DOHH2 (cell line): ENCODE measurements around the gene LGR5.

Experiments used
- H3F3A ChIP-seq: fragments of 200-600 bp; sonication (generic), shearing (Covaris generic); 2 replicates; pipeline ENCODE4 v1.6.0; 2016; ENCODE audit warnings: antibody characterized with exemption, mild to moderate bottlenecking; ENCODE audit not compliant: control insufficient read depth, insufficient read depth
- H3K27ac ChIP-seq: fragments of 200-600 bp; sonication (generic); 2 replicates; pipeline ENCODE4 v1.5.1; 2014; ENCODE audit warnings: low read depth, mild to moderate bottlenecking, low read length, moderate library complexity
- H3K27me3 ChIP-seq: fragments of 200-600 bp; sonication (generic); 2 replicates; pipeline ENCODE4 v1.6.1; 2014; ENCODE audit warnings: mild to moderate bottlenecking, low read length, mixed read lengths; ENCODE audit not compliant: control insufficient read depth
- H3K36me3 ChIP-seq: fragments of 200-600 bp; sonication (generic); 2 replicates; pipeline ENCODE4 v1.6.1; 2014; ENCODE audit warnings: mild to moderate bottlenecking, low read length, moderate library complexity, mixed read lengths; ENCODE audit not compliant: control insufficient read depth
- H3K4me1 ChIP-seq: fragments of 200-600 bp; sonication (generic); 2 replicates; pipeline ENCODE4 v1.6.1; 2014; ENCODE audit warnings: mild to moderate bottlenecking, low read length, mixed read lengths; ENCODE audit not compliant: control insufficient read depth
- H3K4me2 ChIP-seq: fragments of 200-600 bp; sonication (generic); 2 replicates; pipeline ENCODE4 v1.6.0; 2014; ENCODE audit warnings: mild to moderate bottlenecking, low read length, moderate library complexity
- H3K4me3 ChIP-seq: fragments of 200-600 bp; sonication (generic); 2 replicates; pipeline ENCODE4 v1.5.1; 2014; ENCODE audit warnings: mild to moderate bottlenecking, low read length, mixed read lengths
- H3K79me2 ChIP-seq: fragments of 200-600 bp; sonication (generic); 2 replicates; pipeline ENCODE4 v1.6.1; 2014; ENCODE audit warnings: mild to moderate bottlenecking, low read length, mixed read lengths; ENCODE audit not compliant: control insufficient read depth
- H3K9me2 ChIP-seq: fragments of 200-600 bp; sonication (generic); replicated peaks from 2 replicates; pipeline ENCODE4 v1.6.1; 2014; ENCODE audit warnings: mild to moderate bottlenecking, low read length, mixed read lengths; ENCODE audit not compliant: control insufficient read depth
- H3K9me3 ChIP-seq: fragments of 200-600 bp; sonication (generic); 2 replicates; pipeline ENCODE4 v1.6.1; 2014; ENCODE audit warnings: antibody characterized with exemption, low read length, mixed read lengths; ENCODE audit not compliant: control insufficient read depth, insufficient read depth
- H4K20me1 ChIP-seq: fragments of 200-600 bp; sonication (generic); 2 replicates; pipeline ENCODE4 v1.6.0; 2014; ENCODE audit warnings: low read depth, mild to moderate bottlenecking, antibody characterized with exemption, low read length, moderate library complexity; ENCODE audit not compliant: control insufficient read depth, insufficient read depth
- EZH2phosphoT487 ChIP-seq: fragments of 200-600 bp; sonication (generic); IDR thresholded peaks from 2 replicates; pipeline ENCODE4 v1.6.1; 2017; ENCODE audit warnings: borderline replicate concordance, mild to moderate bottlenecking, antibody characterized with exemption, low read length, moderate library complexity, mixed read lengths
- TF ChIP-seq, protein P1 (sequence below): fragments of 200-600 bp; sonication (generic); IDR thresholded peaks from one replicate; pipeline ENCODE4 v1.5.1; 2014; ENCODE audit warnings: antibody characterized with exemption, mild to moderate bottlenecking, low read depth, low read length; ENCODE audit not compliant: poor library complexity, severe bottlenecking

LGR5 gene

GRCh38 chr12:71576496-71576895 is 136.9 kb downstream of the LGR5 start:
- no peak overlapping the region for H3K4me3 ChIP-seq
- H3K4me1 ChIP-seq: no peaks in the 10 kb centered on the region
- H3K9me2 ChIP-seq: no peaks in the 10 kb centered on the region
- no peaks in the 10 kb centered on the region for H3K9me3 ChIP-seq
- H3F3A ChIP-seq: no peaks in the 10 kb centered on the region
- no peaks in the 10 kb centered on the region for H4K20me1 ChIP-seq
- H3K36me3 ChIP-seq: no peaks in the 10 kb centered on the region
- H3K4me2 ChIP-seq: no peak overlapping the region
- H3K27me3 ChIP-seq: peaks cover 2% of the 10 kb centered on the region; the same call in 1 of the 2 replicates
- no peak overlapping the region for H3K27ac ChIP-seq
- no peak for TF ChIP-seq EZH2phosphoT487
- TF ChIP-seq, protein P1, sequence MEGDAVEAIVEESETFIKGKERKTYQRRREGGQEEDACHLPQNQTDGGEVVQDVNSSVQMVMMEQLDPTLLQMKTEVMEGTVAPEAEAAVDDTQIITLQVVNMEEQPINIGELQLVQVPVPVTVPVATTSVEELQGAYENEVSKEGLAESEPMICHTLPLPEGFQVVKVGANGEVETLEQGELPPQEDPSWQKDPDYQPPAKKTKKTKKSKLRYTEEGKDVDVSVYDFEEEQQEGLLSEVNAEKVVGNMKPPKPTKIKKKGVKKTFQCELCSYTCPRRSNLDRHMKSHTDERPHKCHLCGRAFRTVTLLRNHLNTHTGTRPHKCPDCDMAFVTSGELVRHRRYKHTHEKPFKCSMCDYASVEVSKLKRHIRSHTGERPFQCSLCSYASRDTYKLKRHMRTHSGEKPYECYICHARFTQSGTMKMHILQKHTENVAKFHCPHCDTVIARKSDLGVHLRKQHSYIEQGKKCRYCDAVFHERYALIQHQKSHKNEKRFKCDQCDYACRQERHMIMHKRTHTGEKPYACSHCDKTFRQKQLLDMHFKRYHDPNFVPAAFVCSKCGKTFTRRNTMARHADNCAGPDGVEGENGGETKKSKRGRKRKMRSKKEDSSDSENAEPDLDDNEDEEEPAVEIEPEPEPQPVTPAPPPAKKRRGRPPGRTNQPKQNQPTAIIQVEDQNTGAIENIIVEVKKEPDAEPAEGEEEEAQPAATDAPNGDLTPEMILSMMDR: no peak
- H3K79me2 ChIP-seq: no peaks in the 10 kb centered on the region

DNA sequence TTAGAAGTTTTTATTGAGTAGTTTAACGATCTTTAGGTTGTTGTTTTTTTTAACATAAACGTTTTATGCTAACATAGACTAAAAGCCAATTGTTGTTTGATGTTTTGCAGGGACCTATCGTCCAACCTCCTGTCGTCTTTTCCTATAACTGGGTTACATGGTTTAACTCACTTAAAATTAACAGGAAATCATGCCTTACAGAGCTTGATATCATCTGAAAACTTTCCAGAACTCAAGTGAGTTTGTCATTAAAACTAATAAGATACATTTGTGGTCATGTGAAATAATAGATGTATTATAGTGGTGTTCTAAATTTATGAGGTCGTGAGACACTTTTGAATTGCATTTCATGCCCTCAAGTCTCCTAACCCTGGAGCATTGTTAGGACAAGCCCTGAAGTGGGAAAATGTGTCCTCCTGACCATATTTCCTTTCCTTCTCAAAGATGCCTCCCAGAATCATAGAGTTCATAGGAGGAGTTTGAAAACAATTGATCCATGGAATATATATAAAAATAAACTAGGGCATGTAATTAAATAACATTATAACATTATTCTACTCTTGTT is 139.2 kb downstream of the LGR5 start:
- Histone ChIP-seq H4K20me1 (no peaks in the 10 kb centered on the region), H3K9me3 (no peaks in the 10 kb centered on the region), H3K27ac (no peak overlapping the region), H3F3A (no peaks in the 10 kb centered on the region), H3K9me2 (no peaks in the 10 kb centered on the region), H3K4me1 (no peaks in the 10 kb centered on the region), H3K27me3 (no peaks in the 10 kb centered on the region), H3K79me2 (no peaks in the 10 kb centered on the region), H3K36me3 (no peaks in the 10 kb centered on the region), H3K4me2 (no peak overlapping the region), H3K4me3 (no peak overlapping the region)
- TF ChIP-seq, protein P1: no peak
- TF ChIP-seq EZH2phosphoT487: no peak

- Histone ChIP-seq H3K27me3 (no peaks in the 10 kb centered on the region), H3K36me3 (no peaks in the 10 kb centered on the region), H3F3A (no peaks in the 10 kb centered on the region), H3K27ac (no peak overlapping the region), H3K4me2 (no peak overlapping the region), H3K9me3 (no peaks in the 10 kb centered on the region), H3K9me2 (no peaks in the 10 kb centered on the region), H3K79me2 (no peaks in the 10 kb centered on the region), H4K20me1 (no peaks in the 10 kb centered on the region; the same call in 1 of the 2 replicates), H3K4me1 (no peaks in the 10 kb centered on the region), H3K4me3 (no peak overlapping the region)
- TF ChIP-seq, protein P1: no peak
- TF ChIP-seq EZH2phosphoT487: no peak
These were observed 141.6 kb downstream of the LGR5 start for GRCh38 chr12:71581206-71581605.

- H3K9me2 ChIP-seq: no peaks in the 10 kb centered on the region
- TF ChIP-seq EZH2phosphoT487: no peak
- TF ChIP-seq, protein P1: no peak
- no peak overlapping the region for H3K4me2 ChIP-seq
- H4K20me1 ChIP-seq: no peaks in the 10 kb centered on the region; the same call in 1 of the 2 replicates
- no peaks in the 10 kb centered on the region for H3F3A ChIP-seq
- no peaks in the 10 kb centered on the region for H3K27me3 ChIP-seq
- H3K4me1 ChIP-seq: no peaks in the 10 kb centered on the region
- H3K9me3 ChIP-seq: no peaks in the 10 kb centered on the region
- H3K27ac ChIP-seq: no peak overlapping the region
- H3K36me3 ChIP-seq: no peaks in the 10 kb centered on the region
- H3K4me3 ChIP-seq: no peak overlapping the region
- no peaks in the 10 kb centered on the region for H3K79me2 ChIP-seq
These were observed 143.3 kb downstream of the LGR5 start for GRCh38 chr12:71582925-71583324.
